Activated naive CD4-positive, alpha-beta T cell treated with Interleukin-2 at 50 U/mL for 16 hours (primary cell): ENCODE results near the gene SLC8B1.
A peak's percentile ranks its signal among the peaks of the same experiment; 100 is the strongest.

Source experiments
- DNase-seq: peaks from one replicate; pipeline ENCODE4 v3.0.0-alpha.2; 2020

The SLC8B1 gene

DNA sequence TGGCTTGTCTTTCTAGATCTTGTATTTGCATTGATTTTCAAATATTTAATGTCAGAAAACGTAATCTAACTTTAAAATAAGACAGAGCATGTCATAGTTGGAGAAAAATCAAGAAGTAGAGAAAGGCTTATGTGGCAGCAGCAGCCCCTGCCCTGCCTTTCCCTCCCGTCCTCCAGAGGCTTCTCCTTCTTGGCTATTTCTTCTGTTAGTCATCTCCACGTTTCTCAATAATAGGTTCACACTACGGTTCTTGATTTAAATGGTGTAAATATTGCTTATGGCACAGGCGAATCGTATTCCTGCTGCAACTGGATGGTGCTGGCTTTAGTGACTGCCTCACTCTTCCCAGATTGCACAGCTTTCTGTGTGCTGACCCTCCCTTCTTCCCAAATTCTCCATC is 42.8 kb downstream of the SLC8B1 start:
- DNase-seq = no peak

DNA sequence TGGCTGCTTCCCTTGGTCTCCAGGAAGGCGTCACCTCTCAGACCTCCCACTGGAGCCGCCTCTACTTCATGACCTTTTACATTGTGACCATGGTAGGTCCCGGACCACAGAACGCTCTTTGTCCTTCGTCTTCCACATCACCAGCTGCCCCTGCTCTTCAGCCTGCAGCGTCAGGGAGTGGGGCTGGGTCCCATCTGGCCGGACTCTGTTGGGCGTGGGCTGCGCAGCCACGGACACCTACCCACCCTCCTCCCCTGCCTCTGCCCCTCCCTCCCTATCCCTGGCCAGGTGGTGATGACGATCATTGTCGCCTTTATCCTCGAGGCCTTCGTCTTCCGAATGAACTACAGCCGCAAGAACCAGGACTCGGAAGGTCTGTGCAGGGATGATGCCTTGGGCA is 43.3 kb downstream of the SLC8B1 start:
- no peak for DNase-seq

DNA sequence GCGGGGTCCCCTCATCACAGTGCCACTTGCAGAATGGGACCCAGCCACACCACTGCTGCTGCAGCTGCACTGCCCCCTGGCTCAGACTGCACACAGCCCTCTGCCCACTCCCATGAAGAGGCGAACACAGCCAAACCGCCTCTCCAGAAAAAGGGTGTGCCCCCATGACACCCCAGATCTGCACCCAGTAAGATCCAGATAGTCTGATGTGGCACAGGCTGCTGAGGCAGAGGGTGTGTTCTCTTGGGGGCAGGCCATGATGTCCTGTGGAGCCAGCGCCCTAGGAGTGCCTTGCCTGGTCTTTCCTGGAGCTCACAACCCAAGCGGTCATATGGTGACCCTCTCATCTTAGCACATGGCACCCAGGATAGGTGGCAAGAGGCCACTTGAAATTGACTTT is 44.4 kb downstream of the SLC8B1 start:
- no peak for DNase-seq

DNA sequence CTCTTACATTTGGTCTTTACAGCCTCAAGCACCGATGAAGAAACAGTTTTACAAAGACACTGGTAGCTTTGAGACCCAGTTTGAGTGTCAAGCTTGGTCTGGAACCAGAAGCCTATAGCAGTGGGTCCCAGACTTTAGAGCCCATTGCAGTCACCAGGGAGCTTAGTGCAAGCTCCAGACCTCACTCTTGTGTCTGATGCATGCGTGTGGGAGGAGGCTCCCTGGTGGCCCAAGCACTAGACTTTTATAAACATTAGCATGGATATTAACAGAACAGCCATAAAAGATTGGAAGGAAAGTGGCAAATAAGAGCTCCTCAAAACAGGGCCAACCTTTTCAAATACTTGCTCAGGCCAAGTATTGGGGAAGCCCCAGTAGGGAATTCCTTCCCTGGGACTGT is 45.5 kb downstream of the SLC8B1 start:
- no peak for DNase-seq

DNA sequence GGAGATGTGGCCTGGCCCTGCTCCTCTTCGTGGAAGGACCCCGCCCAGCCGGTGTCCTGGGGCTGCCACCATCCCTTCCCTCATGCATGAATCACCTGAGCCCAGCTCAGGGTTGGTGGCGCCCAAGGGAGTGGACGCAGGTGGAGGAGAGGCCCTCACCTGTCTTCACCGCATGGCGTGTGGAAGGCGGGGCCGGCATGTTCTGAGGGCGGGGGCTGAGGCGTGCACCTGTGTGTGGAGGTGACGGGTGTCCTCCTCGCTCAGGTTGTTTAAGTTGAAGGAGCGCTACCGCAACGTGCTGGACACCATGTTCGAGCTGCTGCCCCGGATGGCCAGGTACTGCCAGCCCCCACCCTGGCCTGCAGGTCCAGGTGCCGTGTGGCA is 47.0 kb downstream of the SLC8B1 start:
- no peak for DNase-seq

DNA sequence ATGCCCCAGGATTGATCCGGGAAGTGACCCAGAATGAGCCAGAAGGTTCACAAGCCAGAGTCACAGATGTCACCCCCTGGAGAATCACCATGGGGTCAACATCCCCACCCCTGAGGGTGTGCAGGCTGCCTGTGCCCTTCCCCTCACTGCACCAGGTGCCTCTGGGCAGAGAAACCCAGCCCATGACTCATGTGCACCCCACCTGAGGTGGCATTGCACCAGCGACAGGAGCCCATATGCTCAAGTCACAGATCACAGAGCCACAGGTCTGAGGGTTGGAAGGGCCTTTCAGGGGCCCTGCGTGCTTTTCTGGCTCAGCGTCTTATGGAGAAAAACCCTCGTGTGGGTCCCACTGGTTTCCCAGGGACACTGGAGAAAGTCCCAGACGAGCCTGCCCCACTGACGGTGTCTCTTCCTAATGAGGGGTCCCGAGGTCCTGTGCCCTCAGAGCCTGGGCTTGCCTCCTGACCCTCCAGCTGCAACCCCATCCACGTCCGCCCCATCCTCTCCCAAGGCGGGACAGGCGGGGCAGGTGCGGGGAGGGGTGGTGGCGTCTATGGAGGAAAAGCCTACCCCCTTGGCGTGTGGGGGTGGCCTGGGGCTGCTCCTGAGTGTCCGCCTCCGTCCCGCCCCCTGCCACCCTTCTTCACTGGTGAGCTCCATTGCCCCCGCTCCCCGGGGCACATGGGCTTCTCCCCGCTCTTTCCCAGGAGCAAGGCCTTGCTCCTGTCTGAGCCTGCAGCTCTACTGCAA is 47.6 kb downstream of the SLC8B1 start:
- DNase-seq = no peak

DNA sequence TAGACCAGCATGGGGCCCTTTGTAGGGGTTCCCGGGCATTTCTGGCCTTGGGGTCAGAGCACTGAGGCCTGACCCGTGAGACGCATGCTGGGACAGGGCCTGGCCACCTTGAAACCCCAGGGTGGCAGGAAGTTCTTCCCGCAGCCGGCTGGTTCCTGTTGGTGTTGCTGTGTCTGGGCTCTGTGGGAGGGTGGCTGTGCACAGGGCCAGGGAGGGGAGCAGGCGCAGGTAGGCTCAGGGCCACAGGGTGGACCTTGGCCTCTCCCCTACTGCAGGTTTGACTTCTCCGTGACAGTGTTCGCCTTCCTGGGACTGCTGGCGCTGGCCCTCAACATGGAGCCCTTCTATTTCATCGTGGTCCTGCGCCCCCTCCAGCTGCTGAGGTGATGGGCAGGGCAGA is 48.2 kb downstream of the SLC8B1 start:
- no peak for DNase-seq

DNA sequence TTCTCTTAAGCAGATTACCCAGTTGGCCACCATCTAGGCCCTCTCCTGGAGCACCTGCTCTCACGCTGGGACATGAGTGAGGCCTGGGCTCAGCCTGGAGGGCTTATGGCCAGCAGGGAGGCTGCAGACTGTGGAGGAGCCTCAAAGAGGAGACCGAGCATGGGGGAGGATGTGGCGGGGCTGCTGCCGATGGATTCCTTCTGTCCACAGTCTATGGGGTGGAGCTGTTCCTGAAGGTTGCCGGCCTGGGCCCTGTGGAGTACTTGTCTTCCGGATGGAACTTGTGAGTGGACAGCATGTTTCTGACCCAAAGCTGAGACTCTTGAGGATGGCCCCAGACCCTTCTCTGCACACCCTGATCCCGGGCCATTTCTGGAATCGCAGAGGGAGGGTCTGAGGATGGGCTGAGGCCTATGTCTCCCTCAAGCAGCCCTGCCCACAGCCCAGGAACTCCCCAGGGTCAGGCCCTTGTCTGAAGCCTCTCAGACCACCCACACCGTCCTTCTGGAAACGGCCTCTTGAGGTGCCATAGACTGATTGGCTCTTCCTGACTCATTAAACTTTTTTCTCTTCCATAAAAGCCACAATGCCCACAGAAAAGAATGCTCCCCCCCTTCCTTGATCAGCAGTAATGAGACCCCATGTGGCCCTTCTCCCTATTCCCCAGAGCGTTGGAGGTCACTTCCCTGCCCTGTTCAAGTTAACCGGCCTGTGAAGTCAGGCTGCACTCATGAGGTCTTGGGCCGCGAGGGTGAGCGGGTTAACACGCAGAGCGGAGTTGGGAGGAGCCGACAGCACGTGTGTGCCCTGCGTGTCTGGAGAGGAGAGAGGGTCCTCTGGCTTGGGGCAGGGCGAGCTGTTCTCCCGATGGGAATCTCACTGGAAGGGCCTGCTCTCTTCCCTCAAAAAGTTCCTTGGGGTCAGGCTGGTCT is 49.0 kb downstream of the SLC8B1 start:
- DNase-seq = no peak

DNA sequence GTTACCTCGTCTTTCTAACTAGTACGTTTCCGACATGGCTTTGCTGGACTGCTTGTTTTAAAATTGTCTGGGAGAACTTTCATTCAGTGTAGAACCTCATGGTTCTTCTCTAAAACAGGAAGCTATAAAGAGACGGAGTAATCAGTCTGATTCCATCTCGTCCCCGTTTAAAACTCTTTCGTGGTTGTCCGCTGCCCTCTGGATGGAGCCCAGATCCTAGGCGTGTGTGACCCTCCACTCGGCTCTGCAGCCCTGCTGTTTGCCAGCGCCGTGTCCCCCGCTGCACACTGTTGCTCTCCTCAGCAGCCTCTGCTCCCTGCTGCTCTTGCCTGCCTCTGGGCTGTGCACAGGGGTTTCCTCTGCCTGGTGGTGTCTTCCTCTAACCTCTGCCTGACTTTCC is 50.2 kb downstream of the SLC8B1 start:
- no peak for DNase-seq

DNA sequence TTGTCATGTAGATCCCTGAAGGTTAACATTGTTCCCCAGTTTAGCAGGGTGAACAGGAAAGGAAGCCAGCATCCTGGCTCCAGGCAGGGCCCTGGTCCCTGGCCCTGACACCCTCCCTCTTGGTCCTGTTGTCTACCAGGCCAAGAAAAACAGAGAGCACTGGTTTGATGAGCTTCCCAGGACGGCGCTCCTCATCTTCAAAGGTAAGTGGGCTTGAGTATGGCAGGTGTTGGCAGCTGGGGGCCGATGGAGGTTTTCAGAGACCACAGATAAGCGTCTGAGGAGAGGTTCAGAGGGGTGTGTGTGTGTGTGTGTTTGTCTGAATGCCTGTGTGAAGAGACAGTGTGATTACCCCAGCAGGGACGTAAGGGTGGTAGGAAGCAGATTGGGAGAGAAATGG is 56.3 kb downstream of the SLC8B1 start:
- no peak for DNase-seq

DNA sequence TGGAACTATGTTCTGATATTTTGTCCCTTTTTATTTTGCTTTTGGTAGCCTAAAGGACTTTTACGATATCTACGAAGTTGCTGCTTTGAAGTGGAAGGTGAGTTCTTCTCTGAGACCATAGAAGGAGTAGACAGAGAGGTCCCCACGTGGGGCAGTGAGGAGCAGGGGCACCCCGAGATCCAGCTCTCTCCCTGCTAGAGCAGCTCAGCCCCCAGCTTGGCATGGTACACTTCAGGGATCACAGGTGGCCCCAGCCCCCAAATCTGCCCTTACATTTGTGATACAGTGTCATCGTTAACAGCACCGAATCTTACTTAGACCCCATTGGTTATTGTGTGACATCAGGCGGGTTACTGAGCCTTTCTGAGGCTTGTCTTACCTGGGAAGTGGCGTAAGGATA is 56.8 kb downstream of the SLC8B1 start:
- DNase-seq = no peak

DNA sequence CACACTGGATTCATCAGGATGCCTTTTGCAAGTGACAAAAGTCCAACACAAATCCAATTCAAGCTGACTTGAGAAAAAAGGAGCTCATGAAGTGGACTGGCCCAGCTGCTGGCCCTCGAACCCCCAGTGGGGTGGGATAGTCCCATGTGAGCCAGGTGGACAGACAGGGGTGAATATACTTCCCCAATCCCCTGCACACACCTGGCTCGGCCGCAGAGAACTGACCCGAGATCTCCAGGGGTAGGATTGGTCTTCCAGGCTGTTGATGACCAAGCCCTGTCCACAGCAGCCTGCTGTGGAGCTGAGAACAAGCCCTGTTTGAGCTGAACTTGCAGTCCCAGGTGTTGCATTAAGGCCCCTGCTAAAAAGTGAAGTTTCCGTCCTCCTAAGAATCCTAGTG is 57.4 kb downstream of the SLC8B1 start:
- DNase-seq = no peak

DNA sequence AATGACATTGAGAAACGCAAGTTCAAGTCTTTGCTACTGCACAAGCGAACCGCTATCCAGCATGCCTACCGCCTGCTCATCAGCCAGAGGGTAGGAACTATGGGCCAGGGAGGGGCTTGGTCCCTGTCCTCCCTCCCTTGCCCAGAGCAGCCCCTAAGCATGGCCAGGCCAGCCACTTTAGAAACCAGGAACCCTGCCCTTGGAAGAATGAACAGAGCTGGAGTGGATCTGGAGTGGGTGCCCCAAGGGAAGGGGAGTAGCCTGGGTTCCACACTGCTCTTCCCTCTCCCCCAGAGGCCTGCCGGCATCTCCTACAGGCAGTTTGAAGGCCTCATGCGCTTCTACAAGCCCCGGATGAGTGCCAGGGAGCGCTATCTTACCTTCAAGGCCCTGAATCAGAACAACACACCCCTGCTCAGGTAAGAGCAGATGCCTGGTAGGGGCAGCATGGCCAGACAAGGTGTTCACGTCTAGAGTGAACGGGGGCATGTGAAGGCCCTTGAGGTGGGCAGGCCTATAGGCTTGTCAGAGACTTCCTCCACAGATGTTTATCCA is 57.9 kb downstream of the SLC8B1 start:
- DNase-seq = no peak

DNA sequence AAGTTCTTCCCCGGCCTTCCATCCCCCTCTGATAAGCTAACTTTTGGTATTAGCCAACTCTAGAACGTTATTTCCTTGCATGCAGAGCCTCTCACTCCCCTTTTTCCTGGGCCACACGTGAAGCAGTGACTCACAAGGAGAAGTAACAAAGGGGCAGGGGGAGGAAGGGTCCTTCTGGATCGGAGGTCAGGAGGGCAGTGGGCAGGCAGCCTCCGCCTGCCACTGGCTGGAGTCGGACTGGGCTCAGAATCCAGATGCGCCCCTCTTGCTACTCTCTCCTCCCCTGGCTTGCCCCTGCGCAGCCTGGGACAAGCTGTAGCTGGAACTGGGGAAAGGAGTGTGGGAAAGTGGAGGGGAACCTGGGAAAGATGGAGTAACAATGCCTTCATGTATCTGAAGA is 58.6 kb downstream of the SLC8B1 start:
- DNase-seq = no peak

DNA sequence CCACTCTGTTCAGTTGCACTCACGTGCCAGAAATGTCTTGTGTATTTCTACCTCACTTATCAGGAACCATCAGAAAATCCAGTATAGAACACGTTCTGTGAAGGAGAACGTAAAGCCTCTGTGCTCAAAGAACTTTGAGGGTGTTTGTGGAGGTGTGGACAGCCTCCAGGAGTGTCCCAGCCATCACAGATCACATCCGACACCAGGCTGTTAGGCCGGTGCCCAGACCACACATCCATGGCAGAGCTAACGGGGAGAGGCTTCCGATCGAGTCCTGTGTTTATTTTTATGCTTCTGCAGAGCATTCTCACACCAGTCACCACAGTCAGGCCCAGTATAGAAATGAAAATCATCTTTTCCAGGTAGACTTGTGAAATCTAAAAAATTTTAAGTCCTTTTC is 60.1 kb downstream of the SLC8B1 start:
- DNase-seq = no peak

DNA sequence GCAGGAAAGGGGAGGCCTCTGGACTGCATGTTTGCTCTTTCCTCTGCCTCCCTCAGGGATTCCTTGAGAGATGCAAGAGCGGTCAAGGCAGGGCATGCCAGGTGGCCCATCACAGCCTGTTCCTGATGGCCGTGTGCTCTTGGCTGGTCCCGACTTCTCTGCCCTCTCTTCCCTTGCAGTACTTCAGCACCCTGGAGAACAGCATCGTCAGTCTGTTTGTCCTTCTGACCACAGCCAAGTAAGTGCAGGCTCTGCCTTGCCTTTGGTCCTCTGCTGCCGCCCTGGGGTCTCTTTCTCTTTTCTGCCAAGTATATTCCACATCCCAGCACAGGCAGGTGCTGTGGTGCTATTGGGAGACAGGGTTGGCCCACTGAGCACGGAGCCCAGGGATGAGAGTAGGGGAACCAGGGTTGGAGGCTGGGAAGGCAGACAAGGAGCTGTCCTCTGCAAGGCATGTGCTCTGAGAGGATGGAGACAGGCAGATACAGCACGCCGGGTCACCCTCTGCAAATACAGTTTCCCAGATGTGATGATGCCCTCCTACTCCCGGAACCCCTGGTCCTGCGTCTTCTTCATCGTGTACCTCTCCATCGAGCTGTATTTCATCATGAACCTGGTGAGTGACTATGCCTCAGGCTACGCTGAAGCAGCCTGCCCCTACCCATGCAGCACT is 61.7 kb downstream of the SLC8B1 start:
- DNase-seq = no peak

DNA sequence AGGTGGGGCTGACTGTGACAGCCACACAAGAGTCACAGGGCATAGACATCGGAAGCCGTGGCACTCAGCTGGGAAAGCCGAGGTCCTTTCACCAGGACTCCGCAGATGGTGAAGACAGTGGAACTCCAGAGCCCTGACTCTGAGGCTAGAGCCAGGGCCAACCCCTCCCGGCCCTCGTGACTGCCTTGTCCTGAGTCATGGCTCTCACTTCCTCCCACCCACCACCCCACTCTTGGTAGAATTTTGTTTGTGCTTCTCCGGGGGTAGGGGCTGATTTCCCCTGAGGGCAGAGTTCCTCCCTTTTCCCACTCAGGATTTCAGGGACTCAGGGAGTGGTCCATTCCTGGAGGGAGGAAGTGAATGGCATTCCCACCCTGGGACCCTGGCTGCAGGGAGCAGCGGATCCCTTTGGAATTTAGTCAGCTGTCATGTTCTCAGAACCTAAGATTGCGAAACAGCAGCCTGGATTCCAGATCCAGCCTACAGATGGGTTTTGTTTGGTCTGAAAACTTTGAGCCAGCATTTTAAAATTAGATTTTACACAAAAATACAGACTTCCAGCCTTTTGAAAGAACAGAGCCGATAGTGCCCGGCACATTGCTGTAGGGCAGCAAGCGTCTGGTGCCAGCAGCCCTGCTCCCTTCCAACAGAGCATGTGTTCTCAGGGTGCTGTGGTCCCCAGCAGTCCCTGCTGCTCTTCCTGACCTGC is 62.9 kb downstream of the SLC8B1 start:
- DNase-seq = peak; percentile 21

DNA sequence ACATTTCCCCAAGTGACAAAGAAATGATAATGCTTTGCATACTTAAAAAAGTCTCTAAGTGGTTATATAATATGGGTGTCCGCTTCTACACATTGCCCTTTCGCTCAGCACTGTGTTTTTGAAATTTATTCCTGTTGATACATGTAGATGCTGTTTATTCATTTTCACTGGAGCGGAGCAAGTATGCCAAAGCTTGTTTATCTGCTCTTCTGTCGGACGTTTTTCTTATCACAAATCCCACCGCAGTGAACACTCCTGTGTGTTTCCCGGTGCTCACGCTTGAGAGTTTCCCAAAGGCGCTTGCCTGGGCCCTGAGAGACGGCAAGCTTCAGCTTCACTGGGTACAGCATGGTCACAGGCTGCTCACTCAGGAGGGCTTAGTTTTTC is 63.5 kb downstream of the SLC8B1 start:
- no peak for DNase-seq

DNA sequence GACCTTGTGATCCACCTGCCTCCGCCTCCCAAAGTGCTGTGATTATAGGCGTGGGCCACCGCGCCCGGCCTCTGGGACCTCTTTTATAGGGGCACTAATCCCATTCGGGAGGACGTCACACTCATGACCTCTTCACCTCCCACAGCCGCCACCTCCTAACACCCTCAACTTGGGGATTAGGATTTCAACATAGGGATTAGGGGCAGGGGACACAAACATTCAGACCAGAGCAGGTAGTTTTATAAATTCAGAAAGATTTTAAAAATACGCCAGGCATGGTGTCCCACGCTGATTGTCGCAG is 64.2 kb downstream of the SLC8B1 start:
- DNase-seq = no peak

DNA sequence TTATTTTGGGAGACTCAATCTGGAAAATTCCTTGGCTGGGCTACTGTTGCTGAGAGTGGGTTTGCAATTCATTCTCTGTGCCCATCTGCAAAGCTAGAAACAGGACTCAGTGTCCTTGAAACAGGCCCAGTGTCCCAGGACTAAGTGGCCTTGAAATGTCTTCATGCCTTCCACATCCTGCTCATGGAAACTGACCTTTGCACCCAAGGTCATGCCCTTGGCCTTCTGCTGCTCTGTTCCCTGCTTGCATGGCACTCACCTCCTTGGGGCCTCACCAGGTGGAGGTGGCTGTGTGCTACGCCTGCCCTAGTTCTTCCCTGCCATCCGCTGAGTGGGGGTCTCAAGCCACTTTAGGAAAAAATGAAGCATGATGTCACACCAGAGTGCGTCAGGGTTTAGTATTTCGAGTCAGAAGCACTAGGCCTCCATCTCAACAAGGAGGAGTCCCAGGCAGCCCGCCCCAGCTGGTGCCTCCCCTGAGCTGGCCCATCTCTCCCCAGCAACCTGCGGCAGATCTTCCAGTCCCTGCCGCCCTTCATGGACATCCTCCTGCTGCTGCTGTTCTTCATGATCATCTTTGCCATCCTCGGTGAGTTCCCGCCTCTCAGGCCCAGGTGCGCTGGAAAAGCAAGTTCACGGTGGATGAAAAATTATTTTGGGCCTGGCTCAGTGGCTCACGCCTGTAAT is 65.5 kb downstream of the SLC8B1 start:
- no peak for DNase-seq

DNA sequence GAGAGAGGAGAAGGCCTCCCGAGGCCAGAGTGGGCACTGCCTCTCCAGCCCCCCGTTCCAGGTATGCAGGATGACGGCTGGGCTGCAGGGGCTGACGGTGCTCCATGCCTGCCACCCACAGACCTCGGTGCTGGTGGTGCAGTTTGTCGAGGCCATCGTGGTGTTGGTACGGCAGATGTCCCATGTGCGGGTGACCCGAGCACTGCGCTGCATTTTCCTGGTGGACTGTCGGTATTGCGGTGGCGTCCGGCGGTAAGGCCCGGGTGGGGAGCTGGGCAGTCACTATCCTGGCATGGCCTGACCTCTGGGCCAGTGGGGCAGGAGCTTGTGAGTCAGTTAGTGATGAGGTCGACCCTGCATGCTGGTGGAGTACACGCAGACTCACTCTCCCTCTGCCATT is 66.3 kb downstream of the SLC8B1 start:
- DNase-seq = no peak

DNA sequence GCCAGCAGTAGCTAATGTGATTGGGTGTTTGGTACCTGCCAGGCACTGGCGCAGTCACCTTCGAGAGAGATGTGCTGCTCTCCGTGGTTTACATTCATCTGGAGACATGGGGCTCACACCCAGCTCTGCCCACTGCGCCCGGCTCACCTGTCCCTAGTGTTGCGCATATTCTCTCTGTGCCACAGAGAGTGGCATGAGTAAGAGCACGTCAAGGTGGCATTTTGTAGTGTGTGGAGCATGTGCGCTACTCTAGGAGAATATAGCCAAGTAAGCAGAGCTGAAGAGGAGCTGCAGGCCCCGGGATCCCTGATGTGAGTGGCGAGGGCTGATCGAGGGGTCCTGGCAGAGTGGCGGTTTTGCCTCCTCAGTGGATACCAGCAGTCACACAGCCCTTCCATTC is 66.8 kb downstream of the SLC8B1 start:
- no peak for DNase-seq

DNA sequence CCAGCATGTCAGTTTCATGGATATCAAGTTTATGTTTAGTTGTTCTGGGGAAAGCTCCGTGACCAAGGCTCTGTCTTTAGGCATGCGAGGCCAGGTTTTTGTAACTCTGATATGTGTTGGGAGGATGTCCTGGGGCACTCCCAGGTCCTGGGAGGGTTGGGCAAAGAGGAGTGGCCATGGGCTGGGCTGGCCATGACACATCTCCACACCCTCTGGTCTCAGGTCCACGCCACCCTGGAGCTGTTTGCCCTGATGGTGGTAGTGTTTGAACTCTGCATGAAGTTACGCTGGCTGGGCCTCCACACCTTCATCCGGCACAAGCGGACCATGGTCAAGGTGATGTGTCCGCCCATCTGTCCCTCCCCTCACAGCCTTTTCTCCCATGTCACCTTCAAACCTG is 67.3 kb downstream of the SLC8B1 start:
- no peak for DNase-seq
